Erythroblast (primary cell): ENCODE measurements around the gene TRIP10.

ENCODE experiments used
- DNase-seq, 2 experiments: peaks; one replicate each; lab custom pipeline; 2025; lab: John Stamatoyannopoulos, UW
- GATA1 ChIP-seq: IDR thresholded peaks from 2 replicates; pipeline ENCODE4 v1.6.1; 2011; ENCODE audit warnings: low read depth, mild to moderate bottlenecking, control low read depth, low read length, moderate library complexity
- POLR2A ChIP-seq: IDR thresholded peaks from 2 replicates; pipeline ENCODE4 v1.6.1; 2011; ENCODE audit warnings: mild to moderate bottlenecking, low read length

The TRIP10 gene

DNA sequence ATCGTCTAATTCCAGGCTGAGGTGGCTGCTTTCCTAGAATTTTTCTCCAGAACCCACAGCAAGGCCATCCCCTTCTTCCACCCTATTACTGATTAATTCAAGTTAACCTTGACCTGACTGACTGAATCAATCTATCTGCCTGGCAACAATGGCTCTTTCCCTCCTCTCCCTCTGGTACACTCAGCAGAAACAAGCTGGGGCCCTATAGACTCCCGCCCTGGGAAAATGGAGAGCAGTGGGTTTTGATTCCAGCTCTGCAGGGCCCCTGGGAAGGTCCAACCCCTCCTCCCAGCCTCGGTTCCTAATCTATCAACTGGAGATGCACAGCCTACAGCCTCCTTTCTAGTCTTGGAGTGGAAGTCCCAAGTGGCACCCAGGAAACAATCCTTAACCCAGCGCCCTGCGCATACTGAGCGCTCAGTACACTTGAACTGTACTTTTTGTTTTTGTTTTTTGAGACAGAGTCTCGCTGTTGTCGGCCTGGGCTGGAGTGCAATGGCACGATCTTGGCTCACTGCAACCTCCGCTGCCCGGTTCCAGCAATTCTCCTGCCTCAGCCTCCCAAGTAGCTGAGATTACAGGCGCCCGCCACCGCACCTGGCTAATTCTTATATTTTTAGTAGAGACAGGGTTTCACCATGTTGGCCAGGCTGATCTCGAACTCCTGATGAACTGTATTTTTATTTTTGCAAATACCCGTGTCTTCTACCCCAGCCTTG is 13.8 kb upstream of the TRIP10 start:
- no peak for DNase-seq
- TF ChIP-seq POLR2A (no peak), GATA1 (no peak)

DNA sequence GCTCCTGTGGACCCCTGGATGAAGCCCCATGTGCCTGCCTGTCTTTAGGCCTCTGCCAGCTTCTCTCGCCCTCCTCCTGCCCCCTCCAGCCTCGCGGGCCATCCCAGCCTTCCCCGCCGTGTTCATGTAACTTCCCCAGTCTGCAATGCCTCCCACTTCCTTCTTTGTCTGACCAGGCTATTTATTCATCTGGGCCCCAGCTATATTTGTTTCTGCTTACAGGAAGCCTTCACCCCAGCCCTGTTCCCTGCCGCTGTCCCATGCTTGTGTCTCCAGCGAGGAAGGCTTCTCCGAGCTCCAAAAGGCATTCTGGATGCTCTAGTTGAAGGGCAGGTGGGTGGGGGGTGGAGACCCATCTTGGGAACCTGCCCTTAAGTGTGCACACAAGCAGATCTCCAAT is 11.1 kb upstream of the TRIP10 start:
- no peak for DNase-seq
- TF ChIP-seq POLR2A: no peak
- TF ChIP-seq GATA1: no peak

DNA sequence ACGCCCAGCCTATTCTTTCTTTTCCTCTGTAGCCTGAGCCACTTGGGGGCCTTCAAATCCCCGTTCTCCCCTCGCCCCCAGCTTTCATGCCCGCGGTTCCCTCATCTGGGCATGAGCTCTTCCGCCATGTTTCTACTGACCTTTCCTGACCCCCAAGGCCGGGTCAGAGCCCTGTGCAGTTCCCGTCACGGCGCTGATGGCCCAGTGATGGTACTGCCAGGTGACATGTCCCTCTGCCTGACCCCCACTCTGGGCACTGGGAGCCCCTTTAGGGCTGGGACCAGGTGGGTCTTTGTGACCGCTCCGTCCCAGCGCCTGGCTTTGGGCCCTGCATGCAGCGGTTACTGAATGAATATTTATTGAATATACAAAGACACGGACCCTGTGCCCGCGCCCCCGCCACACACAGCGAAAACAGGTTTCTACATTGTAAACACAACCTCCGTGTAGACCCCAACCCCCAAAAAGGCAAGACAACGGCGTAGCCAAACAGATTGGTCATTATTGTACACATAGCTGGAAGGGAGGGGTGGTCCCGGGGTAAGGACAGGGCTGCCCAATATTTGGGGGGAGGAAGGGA is 9.8 kb upstream of the TRIP10 start:
- TF ChIP-seq POLR2A (no peak), GATA1 (no peak)
- DNase-seq: no peak

DNA sequence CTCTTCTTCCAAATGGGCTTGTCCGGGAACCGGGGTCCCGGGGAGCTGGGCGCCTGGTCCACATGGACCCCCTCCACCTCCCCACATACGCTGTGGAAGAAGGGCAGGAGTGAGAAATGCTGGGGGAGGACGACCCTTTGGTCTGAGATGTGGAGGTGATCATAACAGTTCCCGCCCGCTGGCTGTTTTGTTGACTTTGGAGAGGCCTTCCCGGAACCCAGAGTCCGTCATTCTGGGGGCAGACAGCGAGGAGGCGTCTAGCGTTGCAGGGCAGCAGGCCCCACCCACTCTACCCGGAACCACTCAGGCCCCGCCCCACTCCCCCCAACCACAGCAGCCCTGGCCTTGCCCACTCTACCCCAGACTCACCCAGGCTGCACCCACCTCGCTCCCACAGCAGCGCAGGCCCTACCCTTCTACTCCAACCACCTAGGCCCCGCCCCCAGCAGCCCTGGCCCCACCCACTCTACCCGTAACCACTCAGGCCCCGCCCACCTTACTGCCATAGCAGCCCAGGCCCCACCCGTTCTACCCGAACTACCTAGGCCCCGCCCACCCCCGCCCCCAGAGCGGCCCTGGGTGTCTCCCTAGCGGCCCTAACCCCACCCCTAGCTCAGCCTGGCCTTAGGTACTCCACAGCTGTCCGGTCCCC is 9.2 kb upstream of the TRIP10 start:
- TF ChIP-seq GATA1: no peak
- no peak for TF ChIP-seq POLR2A
- peak; percentile 85 to 89 for DNase-seq

DNA sequence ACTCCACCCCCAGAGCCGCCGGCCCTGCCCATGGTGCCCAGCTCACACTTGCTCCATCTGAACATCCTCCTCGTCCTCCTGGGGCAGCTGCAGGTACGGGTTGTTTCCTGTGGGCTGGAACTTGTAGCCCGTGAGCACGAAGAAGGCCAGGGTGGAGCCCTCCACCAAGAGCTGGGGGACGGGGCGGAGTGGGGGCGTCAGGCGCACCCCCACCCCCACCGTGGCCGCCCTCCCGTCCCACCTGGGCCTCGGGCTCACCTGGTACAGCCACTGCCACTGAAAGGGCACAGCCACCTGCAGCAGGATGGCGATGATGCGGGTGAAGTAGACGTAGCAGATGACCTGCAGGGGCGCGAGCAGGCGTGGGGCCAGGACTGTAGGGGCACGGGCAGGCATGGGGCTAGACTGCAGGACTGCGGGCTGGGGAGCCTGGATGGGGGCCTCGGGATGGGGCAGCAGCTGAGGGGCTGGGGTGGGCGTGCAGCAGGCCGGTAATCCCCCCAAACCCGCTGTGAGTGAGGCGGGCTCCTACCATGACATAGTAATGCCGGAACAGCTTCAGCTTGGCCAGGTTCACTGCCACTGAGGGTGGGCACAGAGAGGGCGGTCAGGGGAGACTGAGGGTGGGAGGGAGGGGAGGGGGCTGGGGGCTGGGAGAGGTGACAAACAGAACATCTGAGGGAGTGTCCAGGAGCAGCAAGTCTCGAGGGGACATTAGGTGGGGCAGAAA is 8.4 kb upstream of the TRIP10 start:
- TF ChIP-seq GATA1 (no peak), POLR2A (no peak)
- DNase-seq: no peak

DNA sequence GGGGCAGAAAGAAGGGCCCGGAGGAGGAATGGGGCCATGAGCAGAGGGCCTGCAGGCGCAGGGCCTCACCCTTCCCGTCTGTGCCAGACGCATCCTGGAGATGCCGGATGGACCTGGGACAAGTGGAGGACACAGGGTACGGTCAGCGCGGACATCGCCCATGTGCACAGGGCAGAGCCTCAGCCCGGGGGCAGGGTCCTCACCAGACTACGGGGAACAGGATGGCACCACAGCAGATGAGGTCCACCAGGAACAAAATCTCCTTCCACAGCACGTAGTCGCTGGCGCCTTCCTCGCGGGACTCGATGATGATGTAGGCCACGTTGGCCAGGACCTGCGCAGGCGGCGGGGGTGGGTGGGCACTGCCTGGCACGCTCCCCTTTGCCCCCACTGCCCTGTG is 7.7 kb upstream of the TRIP10 start:
- no peak for DNase-seq
- TF ChIP-seq POLR2A (no peak), GATA1 (no peak)

DNA sequence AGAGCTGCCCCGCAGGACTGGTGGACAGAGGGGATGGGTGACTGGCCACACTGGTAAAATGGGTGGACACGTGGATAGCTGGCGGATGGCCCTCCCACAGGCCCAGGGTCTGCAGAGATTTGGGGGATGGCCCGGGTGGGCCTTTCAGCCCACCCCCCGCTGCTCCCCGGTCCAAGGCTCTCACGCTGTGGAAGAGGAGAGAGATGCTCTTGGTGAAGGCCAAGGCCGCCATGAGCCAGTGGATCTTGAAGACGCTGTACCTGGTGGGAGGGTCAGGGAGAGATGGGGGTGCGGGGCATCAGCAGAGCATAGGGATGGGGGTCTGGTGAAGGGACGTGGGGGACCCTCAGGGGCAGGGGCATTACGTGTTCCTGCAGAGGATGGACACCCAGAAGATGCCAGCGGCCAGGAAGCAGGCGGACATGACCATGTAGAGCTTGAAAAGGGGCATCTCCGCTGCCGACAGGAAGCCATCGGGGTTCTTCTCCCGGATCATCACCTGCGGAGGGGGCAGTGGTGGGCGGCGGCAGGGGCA is 6.6 kb upstream of the TRIP10 start:
- no peak for DNase-seq
- TF ChIP-seq GATA1 (no peak), POLR2A (no peak)

DNA sequence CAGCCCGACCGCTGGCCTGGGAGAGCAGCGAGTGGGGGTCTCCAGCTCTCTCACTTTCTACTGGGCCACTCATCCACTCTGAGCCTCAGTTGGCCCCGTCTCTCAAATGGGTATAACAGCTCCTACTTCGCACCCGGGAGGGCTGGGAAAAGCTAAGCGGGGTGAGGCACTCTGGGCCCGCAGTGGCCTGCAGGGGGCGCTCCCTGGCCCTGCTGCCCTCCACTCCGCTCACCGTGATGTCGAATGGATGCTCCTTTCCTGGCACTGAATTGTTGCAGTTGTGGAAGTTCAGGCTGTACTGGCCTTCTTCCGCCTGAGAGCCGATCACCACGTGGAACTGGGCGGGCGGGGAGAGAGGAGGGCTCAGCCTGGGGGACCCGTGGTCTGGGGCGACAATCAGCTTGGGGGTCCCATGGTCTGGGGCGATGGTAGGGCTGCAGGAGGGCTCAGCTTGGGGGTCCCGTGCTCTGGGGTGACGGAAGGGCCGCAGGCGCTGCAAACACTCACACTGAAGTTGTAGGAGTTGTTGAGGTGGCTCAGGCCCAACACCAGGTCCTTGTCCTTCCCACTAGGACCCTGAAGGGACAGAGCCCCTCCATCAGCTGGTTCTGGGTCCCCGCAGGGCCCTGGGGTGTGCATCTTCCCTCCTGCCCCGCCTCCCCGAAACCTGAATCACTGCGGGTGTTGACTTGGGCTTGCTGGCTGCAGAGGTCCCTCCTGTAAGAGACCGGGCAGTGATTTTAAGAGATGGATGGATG is 6.0 kb upstream of the TRIP10 start:
- TF ChIP-seq GATA1: no peak
- no peak for TF ChIP-seq POLR2A

DNA sequence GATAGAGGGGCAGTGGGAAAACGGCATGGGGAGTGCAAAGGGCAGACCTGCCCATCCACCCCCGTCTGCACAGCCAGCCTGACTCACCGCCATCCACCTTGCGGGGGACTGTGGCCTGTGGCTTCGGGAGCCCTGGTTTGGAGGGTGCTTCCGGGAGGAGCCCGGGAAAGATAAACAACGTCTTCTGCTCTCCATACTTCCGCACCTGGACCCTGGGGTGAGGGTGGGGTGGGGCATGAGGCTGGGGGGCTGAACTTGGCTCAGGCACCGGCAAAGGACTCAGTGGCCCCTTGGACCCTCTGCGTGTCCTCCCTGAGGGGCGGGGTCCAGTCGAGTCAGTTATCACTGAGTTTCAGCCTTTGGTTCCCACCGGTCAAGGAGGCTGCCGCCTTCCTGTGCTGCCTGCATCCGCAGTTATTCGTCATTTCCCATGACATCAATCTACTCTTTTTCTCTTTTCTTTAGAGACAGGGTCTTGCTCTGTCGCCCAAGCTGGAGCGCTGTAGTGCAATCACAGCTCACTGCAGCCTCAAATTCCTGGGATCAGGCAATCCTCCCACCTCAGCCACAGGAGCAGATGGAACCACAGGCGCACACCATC is 5.3 kb upstream of the TRIP10 start:
- no peak for TF ChIP-seq GATA1
- no peak for DNase-seq

More for the DNA sequence above, 6.0 kb upstream of the TRIP10 start:
- no peak for DNase-seq

DNA sequence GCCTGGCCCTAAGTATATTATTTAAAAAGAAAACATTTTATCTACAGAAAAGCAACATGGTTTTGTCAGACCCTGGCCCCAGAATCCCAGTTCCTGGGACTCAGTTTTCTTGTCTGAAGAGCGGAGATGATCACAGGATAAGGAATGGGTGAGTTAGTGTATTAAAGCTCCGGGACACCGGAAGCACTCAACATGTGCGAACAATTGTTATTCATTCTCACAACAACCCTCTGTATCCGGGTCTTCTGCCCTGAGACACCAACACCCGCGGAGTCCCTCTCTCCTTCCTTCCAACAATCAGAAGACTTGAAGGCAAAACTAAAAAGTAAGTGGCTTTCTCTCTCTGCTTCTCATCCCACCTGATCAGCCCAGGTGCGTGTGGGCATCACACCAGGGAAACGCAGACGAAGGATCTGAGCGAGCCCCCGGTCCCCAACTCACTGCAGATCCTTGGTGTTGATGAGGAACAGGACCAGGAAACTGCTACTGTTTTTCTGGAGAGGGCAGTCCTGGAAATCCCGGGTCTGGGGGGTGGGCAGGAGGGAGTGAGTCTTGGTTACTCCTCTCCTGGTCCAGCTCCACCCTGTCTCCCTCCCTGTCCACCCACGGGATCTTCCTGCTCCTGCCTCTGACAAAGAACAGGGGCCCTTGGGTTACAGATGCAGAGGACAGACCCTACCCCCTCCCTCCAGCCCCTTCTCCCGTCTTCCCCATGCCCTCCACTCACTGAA is 4.1 kb upstream of the TRIP10 start:
- DNase-seq: no peak

DNA sequence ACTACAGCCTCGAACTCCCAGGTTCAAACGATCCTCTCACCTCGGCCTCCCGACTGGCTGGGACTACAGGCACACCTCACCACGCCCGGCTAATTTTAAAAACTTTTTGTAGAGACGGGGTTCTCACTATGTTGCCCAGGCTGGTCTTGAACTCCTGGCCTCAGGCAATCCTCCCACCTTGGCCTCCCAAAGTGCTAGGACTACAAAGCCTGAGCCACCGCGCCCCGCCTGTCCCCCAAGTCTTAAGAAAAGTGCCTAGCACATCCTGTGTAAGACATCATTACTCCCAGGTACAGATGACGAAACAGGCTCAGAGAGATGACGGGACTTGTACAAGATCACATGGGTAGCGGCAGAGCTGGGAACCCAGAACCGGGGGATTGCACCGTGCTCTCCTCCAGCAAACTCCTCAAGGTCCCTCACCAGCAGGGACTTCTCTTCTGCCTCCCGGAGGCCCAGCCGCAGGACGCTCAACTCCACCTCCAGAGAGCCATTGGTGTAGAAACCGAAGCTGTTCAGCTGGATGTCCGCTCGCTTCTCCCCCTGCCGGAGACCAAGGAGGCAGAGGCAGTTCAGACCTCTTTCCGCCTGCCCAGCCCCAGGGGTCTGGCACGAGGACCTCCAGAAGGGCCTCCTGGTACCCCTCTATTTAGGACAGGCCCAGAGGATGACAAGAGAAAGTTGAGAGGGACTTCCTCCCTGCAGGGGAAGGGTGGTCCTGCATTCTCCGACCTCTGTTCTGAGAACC is 3.1 kb upstream of the TRIP10 start:
- peak; percentile 83 to 84 for DNase-seq
- TF ChIP-seq POLR2A (peak; percentile 47), GATA1 (no peak)

More for the DNA sequence above, 4.1 kb upstream of the TRIP10 start:
- TF ChIP-seq POLR2A: no peak
- TF ChIP-seq GATA1: no peak
